AML-193 (cell line): ENCODE measurements around the gene STX3.
A peak's percentile ranks its signal among the peaks of the same experiment; 100 is the strongest.
"Not testable (repeated sequence)": the region's sequence is repeated elsewhere in the genome, so short reads cannot be mapped to it uniquely, and the experiment has no call there.

Source experiments
- DNase-seq, 2 experiments: peaks; one replicate each; lab custom pipeline; 2025; lab: John Stamatoyannopoulos, UW

STX3 gene

DNA sequence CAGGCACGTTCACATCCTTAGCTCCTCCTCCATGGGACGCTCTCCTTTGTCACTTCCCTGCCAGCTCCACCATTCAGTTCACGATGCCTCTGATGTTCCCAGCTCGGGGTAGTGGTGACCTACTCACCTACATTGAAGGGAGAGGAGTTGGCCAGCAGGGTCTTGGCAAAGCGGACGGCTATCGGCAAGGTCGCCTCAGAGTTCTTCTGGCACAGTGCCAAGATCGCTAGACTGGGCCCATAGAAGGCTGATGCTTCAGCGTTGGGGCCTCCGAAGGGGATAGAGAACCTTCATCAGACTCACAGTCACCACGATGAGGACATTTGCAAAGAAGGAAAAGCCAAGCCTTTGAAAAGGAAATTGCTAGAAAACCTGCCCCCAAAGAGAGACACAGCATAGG lies 87.1 kb downstream of the STX3 start:
- DNase-seq, result no peak

DNA sequence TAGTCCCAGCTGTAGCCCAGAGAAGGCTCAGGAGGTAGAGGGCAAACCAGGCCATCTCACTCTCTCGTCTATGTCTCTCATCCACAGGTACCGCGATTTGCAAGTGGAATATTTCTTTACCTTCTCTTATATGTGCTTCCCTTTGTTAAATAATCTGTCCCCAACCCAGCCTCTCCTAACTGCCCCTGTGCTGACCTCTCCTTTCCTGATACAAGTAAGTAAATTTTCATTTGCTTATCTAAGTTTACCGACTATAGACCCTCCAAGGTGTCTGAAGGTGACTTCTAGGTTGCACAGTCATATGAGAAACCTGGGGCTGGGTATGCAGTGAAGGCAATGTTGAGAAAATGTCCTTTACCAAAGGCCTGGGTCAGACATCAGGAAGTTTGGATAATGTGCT lies 90.2 kb downstream of the STX3 start, which contains the start of gene CBLIF:
Gene CBLIF (minus strand): TSS at position 101 of the 400 bp plus-strand sequence. CDS start 46 bp downstream, at position 55.
- no peak for DNase-seq

DNA sequence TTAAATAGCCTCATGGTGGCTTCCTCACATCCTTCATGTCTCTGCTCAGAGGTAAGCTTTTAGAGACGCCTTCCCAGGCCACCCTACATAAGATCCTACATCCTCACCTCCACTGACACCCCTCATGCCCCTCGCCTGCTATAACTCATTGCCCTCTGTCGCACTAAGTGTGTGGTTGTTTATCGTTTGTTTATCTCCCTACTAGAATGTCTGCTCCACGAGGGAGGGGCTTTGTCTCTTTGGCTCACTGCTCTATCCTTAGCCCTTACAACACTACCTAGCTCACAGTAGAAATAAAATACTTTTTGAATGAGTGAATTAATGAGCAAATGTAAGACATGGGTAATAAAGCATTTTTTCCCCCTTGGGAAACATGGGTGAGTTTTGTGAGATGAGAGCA lies 91.4 kb downstream of the STX3 start:
- DNase-seq, result no peak

DNA sequence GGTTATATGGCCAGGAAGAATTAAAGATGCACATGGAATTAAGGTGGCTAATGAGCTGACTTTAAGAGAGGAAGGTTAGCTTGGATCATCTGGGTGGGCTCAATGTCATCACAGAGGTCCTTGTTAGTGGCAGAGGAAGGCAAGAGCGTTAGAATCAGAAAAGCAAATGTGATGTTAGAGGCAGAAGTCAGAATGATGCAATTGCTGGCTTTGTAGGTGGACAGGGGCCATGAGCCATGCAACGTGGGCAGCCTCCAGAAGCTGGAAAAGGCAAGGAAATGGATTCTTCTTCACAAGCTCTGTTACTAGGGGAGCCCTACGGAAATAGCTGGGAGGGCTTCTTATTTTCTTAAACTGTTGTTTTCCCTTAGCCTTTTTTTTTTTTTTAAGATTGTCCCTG lies 92.5 kb downstream of the STX3 start:
- DNase-seq, result no peak

DNA sequence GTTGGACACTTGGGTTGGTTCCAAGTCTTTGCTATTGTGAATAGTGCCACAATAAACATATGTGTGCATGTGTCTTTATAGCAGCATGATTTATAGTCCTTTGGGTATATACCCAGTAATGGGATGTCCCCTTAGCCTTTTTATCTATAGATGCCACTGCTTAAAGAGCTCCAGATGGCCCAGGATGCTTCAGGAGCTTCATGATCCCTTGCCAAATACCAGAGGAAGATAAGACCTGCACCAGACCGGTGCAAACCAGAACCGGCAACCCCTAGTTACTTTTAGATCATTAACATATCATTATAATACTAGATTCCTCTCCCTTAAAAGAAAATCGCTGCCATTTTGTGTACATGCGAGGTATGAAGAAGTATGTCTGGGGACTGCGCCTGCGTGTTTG lies 93.3 kb downstream of the STX3 start:
- DNase-seq, result not testable (repeated sequence)

DNA sequence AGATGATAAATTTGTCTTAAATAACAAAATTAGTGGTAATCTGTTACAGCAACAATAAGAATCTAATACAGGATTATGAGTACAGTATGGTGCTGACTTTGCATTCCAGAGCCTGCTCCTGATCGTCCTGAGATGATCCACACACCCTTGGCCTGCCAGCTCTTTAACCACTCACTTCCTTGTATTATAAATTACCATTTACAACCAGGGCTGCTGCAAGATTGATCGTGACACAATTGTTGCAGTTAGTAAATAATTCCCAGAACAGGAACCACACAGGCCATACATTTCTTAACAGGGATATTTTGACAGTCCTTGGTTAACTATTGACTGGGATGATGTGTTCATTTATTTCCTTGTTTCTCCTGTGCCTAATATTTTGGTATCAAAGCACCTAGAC lies 94.0 kb downstream of the STX3 start:
- DNase-seq, result no peak

DNA sequence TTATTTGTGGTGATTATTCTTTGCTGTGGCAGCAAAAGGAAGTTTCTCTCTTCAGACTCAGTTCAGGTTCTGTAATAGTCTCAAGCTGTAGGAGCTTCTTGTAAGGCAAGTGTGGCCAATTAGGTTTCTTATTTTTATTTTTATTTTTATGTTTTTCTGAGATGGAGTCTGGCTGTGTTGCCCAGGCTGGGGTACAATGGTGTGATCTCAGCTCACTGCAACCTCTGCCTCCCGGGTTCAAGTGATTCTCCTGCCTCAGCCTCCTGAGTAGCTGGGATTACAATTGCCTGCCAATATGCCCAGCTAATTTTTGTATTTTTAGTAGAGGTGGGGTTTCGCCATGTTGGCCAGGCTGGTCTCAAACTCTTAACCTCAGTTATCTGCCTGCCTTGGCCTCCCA lies 94.4 kb downstream of the STX3 start:
- not testable (repeated sequence) for DNase-seq

DNA sequence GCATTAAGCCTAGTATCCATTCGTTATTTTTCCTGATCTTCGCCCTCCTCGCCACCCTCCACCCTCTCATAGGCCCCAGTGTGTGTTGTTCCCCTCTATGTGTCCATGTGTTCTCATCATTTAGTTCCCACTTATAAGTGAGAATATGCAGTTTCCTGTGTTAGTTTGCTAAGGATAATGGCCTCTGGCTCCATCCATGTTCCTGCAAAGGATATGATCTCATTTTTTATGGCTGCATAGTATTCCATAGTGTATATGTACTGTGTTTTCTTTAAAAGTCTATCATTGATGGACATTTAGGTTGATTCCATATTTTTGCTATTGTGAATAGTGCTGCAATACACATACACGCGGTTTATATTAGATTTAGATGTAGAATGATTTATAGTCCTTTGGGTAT lies 96.2 kb downstream of the STX3 start:
- not testable (repeated sequence) for DNase-seq

DNA sequence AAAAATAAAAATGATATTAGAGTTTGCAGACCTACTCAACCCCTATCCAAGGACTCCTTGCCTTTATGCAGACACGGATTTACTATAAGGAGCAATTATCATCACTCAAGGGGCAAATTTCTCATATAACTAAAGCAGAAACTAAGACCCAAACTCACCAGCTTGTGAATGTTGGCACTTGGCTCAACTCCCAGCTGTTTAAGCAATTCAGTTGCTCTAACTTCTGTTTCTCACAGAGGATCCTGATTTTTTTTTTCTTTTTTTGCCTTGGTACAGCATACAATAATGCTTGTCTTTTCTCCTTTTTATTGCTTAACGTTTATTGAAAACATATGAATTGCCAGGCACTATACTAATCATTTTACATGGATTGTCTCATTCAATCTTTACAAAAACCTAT lies 99.7 kb downstream of the STX3 start:
- DNase-seq, result peak; percentile 30
